Activated T-cell treated with anti-CD3 and anti-CD28 coated beads, Interleukin-2, amount 50 U/mL, for 24 hours (primary cell): ENCODE measurements around the gene DLG2.
"Not testable (repeated sequence)": the region's sequence is repeated elsewhere in the genome, so short reads cannot be mapped to it uniquely, and the experiment has no call there.

Experiments
- DNase-seq: peaks from one replicate; pipeline ENCODE4 v3.0.0-alpha.2; 2020
- H3K27ac Mint-ChIP-seq: 2 replicates; pipeline ENCODE4 v1.8.0; 2020; ENCODE audit warnings: mild to moderate bottlenecking, mixed read lengths
- H3K27me3 Mint-ChIP-seq: 2 replicates; pipeline ENCODE4 v1.8.0; 2020; ENCODE audit warnings: mixed read lengths
- H3K36me3 Mint-ChIP-seq: 2 replicates; pipeline ENCODE4 v1.8.0; 2020; ENCODE audit warnings: low read depth, mixed read lengths
- H3K4me1 Mint-ChIP-seq: 2 replicates; pipeline ENCODE4 v1.8.0; 2020; ENCODE audit warnings: low read depth, mixed read lengths
- H3K4me3 Mint-ChIP-seq: 2 replicates; pipeline ENCODE4 v1.8.0; 2020; ENCODE audit warnings: mild to moderate bottlenecking, moderate library complexity, mixed read lengths
- H3K9me3 Mint-ChIP-seq: 2 replicates; pipeline ENCODE4 v1.8.0; 2020; ENCODE audit warnings: mixed read lengths

DLG2 gene

DNA sequence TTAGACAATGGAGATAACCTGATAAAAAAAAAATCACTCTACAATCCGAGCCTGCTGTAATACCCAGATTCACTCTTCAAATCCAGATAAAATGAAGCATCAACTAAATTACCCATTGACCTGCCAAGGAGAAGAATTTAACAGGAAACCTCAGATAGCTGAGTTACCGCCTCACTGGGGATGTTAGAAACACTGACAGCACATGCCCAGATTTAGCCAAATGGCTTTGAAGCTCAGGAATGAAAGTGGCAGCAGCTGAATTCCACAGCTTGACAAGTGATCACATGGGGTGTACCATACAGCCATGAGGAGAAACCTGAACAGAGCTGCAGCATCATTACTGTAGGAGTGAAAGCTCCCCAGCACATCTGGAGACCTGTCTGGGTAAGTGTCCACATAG is 807.6 kb downstream of the DLG2 start:
- no peak for DNase-seq
- Mint-ChIP-seq H3K9me3 (peaks cover 22% of the 10 kb centered on the region), H3K4me1 (no peaks in the 10 kb centered on the region), H3K27ac (no peak overlapping the region), H3K27me3 (no peaks in the 10 kb centered on the region), H3K4me3 (no peak overlapping the region), H3K36me3 (no peaks in the 10 kb centered on the region)

DNA sequence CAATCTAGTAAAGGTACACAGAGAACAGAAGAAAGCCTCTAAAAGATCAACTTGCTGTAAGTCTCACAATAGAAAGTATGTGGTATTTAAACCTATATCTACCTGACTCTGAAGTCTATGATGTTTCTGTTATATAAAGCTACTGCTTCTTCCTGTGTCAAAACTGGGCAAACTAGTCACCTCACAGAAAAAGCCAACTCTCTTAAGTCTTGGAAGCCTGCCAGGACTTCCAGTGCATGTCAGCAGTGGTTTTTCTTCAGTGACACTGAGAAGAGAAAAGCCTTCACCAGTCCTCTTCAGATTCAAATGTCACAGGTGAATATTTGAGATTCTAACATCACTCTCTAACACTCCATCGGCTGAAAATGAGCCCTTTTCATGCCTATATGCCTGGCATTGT is 808.0 kb downstream of the DLG2 start:
- H3K4me3 Mint-ChIP-seq: no peak overlapping the region
- no peaks in the 10 kb centered on the region for H3K27me3 Mint-ChIP-seq
- no peaks in the 10 kb centered on the region for H3K36me3 Mint-ChIP-seq
- peaks cover 22% of the 10 kb centered on the region for H3K9me3 Mint-ChIP-seq
- no peak overlapping the region for H3K27ac Mint-ChIP-seq
- H3K4me1 Mint-ChIP-seq: no peaks in the 10 kb centered on the region
- DNase-seq: no peak

DNA sequence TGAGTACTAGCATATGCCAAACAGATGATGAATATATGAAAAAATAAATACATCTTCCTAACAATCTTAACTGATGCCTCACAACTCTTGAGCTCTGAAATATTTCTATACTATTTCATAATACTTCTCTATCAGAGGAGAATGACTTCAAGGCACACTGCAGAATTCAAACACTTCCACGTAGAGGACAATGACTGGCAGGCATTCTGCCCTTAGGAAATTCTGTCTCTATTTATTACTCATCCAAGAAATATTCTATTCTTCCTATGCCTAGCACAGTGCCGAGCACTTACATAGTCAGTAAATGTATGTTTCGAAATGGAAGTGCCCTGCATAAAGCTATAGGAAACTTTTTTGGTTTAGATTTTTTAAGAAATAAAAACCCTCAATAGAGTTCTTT is 809.1 kb downstream of the DLG2 start:
- Mint-ChIP-seq H3K9me3 (peaks cover 25% of the 10 kb centered on the region), H3K27me3 (no peaks in the 10 kb centered on the region), H3K4me3 (no peak overlapping the region), H3K27ac (no peak overlapping the region), H3K4me1 (no peaks in the 10 kb centered on the region), H3K36me3 (no peaks in the 10 kb centered on the region)
- DNase-seq: no peak

DNA sequence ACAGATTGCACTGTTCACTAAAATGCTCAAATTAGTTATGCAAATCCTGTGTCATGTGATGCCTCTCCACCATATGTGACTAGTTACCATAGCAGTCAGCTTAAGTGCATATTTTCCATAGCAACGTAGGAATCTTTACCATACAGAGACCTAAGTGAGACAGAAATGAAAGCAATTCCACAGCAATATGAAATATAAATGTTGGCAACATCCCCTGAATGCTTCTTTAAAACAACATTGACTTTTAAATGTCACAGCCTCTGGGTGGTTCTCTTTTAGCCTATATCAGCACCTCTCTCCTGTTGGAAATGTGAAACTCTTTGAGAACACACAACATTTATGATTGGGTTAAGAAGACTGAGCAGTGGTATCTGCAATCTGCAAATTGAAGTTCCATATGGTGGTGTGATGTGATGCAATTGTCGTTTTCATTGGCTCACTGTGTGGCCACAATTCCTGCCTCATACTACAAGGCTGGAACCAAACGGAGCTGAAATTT is 814.6 kb downstream of the DLG2 start:
- Mint-ChIP-seq H3K27me3 (no peaks in the 10 kb centered on the region), H3K9me3 (peaks cover 26% of the 10 kb centered on the region)
- no peak for DNase-seq

DNA sequence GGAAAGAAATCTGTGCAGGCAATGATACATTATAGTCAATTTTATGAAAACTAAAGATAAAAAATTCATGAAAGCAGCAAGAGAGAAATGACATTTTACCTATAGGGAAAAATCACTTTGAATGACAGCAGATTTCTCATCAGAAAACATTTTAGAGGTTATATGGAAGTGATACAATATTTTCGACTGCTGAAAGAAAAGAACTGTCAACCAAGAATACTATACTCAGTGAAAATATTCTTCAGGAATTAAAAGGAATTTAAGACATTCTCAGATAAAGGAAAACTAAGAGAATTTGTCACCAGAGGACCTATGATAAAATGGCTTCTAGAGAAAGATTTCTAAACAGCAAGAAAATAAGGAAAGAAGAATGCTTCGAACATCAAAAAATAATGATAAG is 820.8 kb downstream of the DLG2 start:
- no peak overlapping the region for H3K27ac Mint-ChIP-seq
- no peak for DNase-seq
- no peak overlapping the region for H3K4me3 Mint-ChIP-seq
- no peaks in the 10 kb centered on the region for H3K4me1 Mint-ChIP-seq
- no peaks in the 10 kb centered on the region for H3K36me3 Mint-ChIP-seq
- H3K27me3 Mint-ChIP-seq: no peaks in the 10 kb centered on the region
- peaks cover 34% of the 10 kb centered on the region for H3K9me3 Mint-ChIP-seq

More for the DNA sequence above, 814.6 kb downstream of the DLG2 start:
- H3K27ac Mint-ChIP-seq: no peak overlapping the region
- no peak overlapping the region for H3K4me3 Mint-ChIP-seq
- H3K4me1 Mint-ChIP-seq: no peaks in the 10 kb centered on the region
- H3K36me3 Mint-ChIP-seq: no peaks in the 10 kb centered on the region

DNA sequence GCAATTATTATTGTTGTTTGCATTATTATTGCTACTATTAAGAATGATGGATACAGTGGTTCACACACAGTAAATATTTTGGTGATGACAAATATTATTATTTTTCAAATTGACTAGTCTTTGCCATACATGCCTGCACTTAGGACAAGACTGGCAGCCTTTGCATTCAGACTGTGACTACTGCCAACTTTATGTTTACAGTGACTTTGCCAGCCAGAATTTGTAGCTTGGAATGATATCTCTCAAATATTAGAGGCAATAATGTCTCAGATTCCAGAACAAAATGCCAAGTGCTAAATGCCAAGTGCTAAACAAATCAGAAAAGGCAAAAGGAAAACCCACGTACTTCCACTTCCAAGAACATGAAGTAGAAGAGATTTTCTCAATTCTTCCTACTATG is 823.1 kb downstream of the DLG2 start:
- no peak for DNase-seq
- Mint-ChIP-seq H3K9me3 (peaks cover 36% of the 10 kb centered on the region), H3K27me3 (no peaks in the 10 kb centered on the region), H3K36me3 (no peaks in the 10 kb centered on the region), H3K27ac (no peak overlapping the region), H3K4me1 (no peaks in the 10 kb centered on the region), H3K4me3 (no peak overlapping the region)

DNA sequence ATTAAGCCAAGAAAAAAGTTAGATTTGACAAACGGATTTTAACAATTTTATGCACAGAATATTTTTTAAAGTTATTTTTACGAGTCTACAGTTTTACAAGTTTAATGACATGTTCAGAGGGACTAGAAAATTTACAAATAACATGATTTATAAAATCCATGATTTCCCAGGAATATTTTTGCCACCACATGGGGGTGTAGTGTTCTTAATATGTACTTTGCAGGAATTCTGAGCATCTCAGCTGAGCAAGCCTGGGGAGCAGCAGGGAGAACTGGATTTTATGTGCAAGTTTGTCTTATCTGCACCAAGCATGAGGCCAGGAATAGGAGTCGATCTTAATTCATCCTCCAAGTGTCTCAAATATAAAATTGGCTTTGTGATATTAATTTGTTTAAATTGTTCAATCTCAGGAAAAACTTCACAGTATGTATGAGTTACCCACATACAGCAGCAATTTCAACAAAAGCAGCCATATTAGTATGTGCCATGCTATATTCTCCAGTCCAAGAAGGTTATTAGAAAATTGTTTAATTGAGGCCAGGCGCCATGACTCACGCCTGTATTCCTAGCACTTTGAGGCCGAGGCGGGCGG is 826.3 kb downstream of the DLG2 start:
- Mint-ChIP-seq H3K9me3 (peaks cover 26% of the 10 kb centered on the region), H3K27me3 (no peaks in the 10 kb centered on the region), H3K36me3 (no peaks in the 10 kb centered on the region), H3K4me3 (no peak overlapping the region), H3K27ac (no peak overlapping the region), H3K4me1 (no peaks in the 10 kb centered on the region)
- no peak for DNase-seq

DNA sequence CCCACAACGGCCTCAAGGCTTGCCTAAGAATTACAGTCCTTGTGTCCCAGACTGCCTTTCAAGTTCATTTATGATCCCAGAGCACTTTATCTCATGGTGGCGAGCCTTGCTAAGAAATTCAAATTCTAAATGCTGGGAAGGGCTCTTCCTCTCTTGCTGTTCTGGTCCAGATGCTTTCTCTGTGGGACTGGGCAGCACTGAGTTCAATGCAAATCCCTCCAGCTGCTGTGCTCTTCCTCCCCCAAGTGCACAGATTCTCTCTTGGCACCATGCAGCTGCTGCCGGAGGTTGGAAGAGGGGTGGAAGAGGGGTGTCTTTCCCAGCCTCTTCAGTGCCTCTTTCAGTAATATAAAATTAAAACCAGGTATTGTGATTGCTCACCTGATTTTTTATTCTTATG is 828.0 kb downstream of the DLG2 start:
- Mint-ChIP-seq H3K36me3 (no peaks in the 10 kb centered on the region), H3K4me3 (no peak overlapping the region), H3K9me3 (peaks cover 19% of the 10 kb centered on the region), H3K27me3 (no peaks in the 10 kb centered on the region), H3K4me1 (no peaks in the 10 kb centered on the region), H3K27ac (no peak overlapping the region)
- DNase-seq: no peak

DNA sequence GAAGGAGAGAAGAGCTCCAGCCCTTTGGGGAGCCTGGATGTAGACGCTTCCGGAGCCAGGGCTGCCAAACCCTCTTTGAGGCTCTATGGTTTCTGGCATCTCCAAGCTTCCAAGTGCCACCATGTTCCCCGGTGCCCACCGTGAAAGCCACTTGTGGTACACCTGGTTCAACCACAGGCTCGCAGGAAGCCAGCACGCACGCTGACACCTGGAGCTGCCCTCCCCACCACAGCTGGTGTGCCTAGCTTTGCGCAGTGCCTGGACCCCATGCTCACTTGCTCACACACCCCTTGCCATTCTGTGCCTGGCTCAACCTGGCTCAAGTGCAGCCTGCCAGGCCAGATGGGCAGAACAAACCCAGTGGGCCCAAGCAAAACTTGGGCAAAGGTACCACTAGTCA is 831.4 kb downstream of the DLG2 start:
- Mint-ChIP-seq H3K27ac (no peak overlapping the region), H3K27me3 (no peaks in the 10 kb centered on the region), H3K4me3 (no peak overlapping the region), H3K4me1 (no peaks in the 10 kb centered on the region), H3K36me3 (no peaks in the 10 kb centered on the region), H3K9me3 (peaks cover 29% of the 10 kb centered on the region)
- no peak for DNase-seq

DNA sequence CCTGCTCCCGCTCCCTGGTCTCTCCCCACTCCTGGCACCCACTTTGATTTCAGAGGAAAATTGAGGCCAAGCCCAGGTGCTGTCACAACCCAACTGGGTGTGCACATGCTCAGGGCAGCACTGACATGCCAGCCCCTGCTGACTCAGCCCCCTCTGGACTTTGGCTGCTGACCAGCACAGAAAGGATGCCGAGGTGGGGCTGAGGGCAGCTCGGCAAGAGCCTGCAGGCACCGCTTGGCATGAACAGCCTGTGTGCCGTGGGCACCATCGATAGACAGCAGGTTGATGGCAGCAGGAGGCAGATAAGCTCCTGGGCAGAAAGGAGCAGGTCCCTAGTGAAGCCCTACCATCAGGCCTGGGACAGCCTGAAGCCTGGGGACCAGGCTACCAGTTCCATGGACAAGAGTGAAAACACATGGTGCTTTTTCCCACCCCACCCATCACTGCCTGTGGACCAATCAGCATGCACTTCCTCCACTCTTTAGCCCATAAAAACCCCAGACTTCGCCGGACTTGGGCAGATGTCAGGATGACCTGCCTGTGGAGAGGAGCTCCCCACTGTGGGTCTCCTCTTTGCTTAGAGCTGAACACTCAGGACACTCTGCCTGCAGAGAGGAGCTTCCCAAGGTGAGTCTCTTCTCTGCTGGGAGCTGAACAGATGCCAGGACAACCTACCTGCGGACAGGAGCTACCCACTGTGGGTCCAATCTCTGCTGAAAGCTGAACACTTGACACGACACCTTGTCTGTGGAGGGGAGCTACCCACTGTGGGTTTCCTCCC is 832.3 kb downstream of the DLG2 start:
- no peak for DNase-seq
- H3K4me3 Mint-ChIP-seq: no peak overlapping the region
- H3K36me3 Mint-ChIP-seq: no peaks in the 10 kb centered on the region
- no peaks in the 10 kb centered on the region for H3K27me3 Mint-ChIP-seq
- no peak overlapping the region for H3K27ac Mint-ChIP-seq
- peaks cover 35% of the 10 kb centered on the region for H3K9me3 Mint-ChIP-seq
- H3K4me1 Mint-ChIP-seq: no peaks in the 10 kb centered on the region

DNA sequence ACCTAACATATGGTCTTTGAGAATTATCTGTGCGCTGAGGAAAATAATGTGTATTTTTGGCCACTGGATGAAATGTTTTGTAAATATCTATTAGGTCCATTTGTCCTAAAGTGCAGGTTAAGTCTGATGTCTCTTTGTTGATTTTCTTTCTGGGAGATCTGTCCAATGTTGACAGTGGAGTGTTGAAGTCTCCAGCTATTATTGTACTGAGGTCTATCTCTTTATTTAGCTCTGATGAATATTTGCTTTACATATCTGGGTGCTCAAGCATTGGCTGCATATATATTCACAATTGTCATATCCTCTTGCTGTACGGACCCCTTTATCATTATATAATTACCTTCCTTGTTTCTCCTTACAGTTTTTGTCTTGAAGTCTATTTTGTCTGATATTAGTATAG is 833.8 kb downstream of the DLG2 start:
- DNase-seq: no peak
- no peak overlapping the region for H3K27ac Mint-ChIP-seq
- H3K4me1 Mint-ChIP-seq: no peaks in the 10 kb centered on the region
- H3K36me3 Mint-ChIP-seq: no peaks in the 10 kb centered on the region
- H3K4me3 Mint-ChIP-seq: no peak overlapping the region
- peaks cover 38% of the 10 kb centered on the region for H3K9me3 Mint-ChIP-seq
- H3K27me3 Mint-ChIP-seq: no peaks in the 10 kb centered on the region

DNA sequence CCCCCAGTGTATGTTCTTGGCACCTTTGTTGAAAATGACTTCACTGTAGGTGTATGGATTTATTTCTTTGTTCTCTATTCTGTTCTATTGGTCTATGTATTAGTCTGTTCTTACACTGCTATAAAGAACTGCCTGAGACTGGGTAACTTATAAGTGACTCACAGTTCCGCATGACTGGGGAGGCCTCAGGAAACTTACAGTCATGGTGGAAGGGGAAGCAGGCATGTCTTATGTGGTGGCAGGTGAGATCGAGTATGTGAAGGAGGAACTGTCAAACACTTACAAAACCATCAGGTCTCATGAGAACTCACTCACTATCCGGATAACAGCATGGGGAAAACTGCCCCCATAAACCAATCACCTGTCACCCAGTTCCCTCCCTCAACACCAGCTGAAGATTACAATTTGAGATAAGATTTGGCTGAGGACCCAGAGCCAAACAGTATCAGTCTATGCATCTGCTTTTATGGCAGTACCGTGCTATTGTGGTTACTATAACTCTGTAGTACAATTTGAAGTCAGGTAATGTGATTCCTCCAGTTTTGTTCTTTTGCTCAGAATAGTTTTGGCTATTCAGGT is 836.2 kb downstream of the DLG2 start:
- Mint-ChIP-seq H3K9me3 (peaks cover 44% of the 10 kb centered on the region), H3K4me1 (no peaks in the 10 kb centered on the region), H3K4me3 (no peak overlapping the region), H3K27me3 (no peaks in the 10 kb centered on the region), H3K27ac (no peak overlapping the region), H3K36me3 (no peaks in the 10 kb centered on the region)
- no peak for DNase-seq

DNA sequence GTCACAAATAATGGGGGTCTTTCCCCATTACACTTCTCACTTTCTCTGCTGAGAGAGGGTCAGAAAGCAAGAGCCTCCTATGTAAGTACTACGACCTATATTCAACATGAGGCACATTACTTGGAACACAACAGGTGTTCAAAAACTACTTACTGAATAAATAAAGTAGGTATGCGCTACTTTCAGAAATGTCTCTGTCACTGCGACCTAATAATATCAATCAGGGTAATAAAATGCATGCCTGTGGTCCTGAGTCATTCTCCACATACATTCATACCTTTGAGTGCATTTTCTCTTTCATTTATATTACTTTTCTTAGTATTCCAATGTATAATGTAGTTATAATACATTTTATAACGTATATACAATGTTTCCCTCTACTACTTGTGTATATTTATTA is 838.9 kb downstream of the DLG2 start:
- H3K27ac Mint-ChIP-seq: no peak overlapping the region
- DNase-seq: no peak

DNA sequence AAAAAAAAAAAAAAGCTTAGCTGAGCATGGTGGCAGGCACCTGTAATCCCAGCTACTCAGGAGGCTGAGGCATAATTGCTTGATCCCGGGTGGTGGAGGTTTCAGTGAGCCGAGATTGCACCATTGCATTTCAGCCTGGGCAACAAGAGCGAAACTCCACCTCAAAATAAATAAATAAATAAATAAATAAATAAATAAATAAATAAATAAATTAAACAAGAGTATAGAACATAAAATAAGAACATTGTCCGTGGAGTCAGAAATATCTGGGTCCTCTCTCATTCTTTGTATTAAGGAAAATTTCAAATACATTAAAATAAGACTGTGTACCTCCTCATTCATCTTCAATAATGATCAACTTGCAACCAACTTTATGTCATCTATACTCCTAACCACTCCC is 843.0 kb downstream of the DLG2 start:
- not testable (repeated sequence) for H3K4me1 Mint-ChIP-seq, H3K36me3 Mint-ChIP-seq, H3K4me3 Mint-ChIP-seq, H3K27me3 Mint-ChIP-seq, H3K27ac Mint-ChIP-seq, DNase-seq
- peaks cover 31% of the 10 kb centered on the region for H3K9me3 Mint-ChIP-seq

More for the DNA sequence above, 838.9 kb downstream of the DLG2 start:
- Mint-ChIP-seq H3K36me3 (no peaks in the 10 kb centered on the region), H3K27me3 (no peaks in the 10 kb centered on the region), H3K4me3 (no peak overlapping the region), H3K9me3 (peaks cover 39% of the 10 kb centered on the region), H3K4me1 (no peaks in the 10 kb centered on the region)

DNA sequence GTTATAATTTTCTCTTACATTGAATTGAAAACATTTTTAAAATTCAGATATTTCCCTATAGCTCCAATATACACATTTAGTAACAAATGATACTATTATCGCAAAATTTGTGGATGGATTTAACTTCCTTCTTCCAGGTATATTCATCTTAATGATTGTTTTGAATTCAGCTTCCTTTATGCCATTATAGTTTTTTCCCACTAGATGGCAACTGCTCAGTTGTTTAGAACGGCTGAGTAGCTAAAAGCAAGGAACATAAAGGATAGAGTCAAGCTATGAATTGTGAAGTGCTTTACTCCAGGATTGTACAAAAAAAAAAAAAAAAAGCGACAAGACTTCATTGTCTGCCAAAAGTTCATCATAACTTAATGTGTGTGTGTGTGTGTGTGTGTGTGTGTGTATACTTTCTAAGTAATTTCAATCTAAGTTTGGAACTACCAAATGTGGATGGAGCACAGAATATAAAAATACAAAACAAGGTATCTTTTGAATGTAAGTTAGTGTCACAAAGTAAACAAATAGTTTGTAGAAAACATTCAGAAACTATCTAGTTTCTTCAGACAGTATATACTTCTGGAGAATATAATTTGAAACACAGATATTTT is 846.4 kb downstream of the DLG2 start:
- no peak for DNase-seq
- Mint-ChIP-seq H3K4me3 (no peak overlapping the region), H3K27ac (no peak overlapping the region), H3K27me3 (no peaks in the 10 kb centered on the region), H3K36me3 (no peaks in the 10 kb centered on the region), H3K4me1 (no peaks in the 10 kb centered on the region), H3K9me3 (peaks cover 29% of the 10 kb centered on the region)
